Astrocyte of the cerebellum (primary cell): Measurements from ENCODE around the gene NELFA.

Source experiments
- DNase-seq: peaks from one replicate; pipeline ENCODE4 v3.0.0-alpha.2; 2011; ENCODE audit warnings: low read depth
- H3K4me3 ChIP-seq: 2 replicates; pipeline ENCODE4 v1.5.1; 2011; ENCODE audit warnings: mild to moderate bottlenecking, low read depth, low read length, moderate library complexity
- in situ Hi-C: cut with HindIII; loops from 2 replicates; pipeline ENCODE4 v1.10.0; 2017; ENCODE audit warnings: low sequenced_read_pairs
- TF ChIP-seq, protein P1 (sequence below): IDR thresholded peaks from 2 replicates; pipeline ENCODE4 v1.5.1; 2012; ENCODE audit warnings: low read length, low read depth, moderate library complexity, mild to moderate bottlenecking; ENCODE audit errors: missing control alignments

NELFA gene

DNA sequence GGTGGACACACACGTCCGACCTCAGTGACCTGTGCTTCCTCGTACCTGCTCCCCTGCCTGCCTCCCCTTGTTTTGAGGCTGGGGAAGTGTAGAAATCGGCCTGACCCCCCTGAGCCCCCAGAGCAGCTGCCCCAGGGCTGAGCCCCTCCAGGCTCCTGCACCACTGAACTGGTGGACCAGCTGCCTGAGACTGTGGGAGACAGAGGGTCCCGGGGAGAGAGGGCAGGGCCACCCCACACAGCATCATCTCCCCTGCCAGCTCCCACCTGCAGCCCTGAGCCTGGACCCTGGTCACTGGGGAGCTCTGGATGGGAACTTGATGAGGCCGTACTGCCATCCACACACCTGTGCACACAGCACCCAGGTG, 35.3 kb upstream of the NELFA start:
- TF ChIP-seq, protein P1, sequence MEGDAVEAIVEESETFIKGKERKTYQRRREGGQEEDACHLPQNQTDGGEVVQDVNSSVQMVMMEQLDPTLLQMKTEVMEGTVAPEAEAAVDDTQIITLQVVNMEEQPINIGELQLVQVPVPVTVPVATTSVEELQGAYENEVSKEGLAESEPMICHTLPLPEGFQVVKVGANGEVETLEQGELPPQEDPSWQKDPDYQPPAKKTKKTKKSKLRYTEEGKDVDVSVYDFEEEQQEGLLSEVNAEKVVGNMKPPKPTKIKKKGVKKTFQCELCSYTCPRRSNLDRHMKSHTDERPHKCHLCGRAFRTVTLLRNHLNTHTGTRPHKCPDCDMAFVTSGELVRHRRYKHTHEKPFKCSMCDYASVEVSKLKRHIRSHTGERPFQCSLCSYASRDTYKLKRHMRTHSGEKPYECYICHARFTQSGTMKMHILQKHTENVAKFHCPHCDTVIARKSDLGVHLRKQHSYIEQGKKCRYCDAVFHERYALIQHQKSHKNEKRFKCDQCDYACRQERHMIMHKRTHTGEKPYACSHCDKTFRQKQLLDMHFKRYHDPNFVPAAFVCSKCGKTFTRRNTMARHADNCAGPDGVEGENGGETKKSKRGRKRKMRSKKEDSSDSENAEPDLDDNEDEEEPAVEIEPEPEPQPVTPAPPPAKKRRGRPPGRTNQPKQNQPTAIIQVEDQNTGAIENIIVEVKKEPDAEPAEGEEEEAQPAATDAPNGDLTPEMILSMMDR: no peak
- no peak for DNase-seq
- in situ Hi-C loops: no loop called here
- H3K4me3 ChIP-seq: no peak overlapping the region

DNA sequence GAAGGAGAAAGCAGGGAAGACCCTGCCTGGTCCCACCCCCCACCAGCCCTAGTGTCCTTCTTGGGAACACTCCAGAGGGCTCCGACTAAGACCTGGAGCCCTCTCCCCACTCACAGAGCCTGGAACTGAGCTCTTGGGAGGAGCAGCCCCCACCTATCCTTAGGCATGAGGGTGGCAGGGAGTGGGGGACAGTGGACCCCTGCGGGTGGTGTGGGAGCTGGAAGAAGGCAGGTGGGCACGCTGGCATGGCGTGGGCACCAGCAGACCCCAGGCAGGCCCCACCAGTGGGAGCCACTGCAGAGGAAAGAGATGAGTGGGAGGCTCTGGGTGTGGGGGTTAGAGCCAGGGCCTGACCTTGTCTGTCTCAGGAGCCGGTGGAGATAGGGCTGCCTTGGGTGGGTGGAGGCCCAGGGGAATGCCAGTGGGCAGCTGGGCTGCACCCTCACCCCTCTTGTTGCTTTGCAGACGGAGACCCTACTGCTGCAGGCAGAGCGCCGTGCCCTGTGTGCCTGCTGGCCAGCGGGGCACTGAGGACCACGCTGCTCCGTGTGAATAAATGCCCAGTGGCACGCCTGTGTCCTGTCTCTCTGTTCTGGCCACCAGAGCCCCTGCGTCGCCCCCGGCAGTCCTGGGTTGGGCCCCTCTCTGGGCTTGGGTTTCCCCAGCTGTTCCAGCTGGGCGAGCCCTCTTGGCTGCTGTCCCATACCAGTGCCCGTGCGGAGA, 34.8 kb upstream of the NELFA start:
- no peak for DNase-seq
- no peak overlapping the region for H3K4me3 ChIP-seq
- TF ChIP-seq, protein P1: no peak
- in situ Hi-C loops: no loop called here

DNA sequence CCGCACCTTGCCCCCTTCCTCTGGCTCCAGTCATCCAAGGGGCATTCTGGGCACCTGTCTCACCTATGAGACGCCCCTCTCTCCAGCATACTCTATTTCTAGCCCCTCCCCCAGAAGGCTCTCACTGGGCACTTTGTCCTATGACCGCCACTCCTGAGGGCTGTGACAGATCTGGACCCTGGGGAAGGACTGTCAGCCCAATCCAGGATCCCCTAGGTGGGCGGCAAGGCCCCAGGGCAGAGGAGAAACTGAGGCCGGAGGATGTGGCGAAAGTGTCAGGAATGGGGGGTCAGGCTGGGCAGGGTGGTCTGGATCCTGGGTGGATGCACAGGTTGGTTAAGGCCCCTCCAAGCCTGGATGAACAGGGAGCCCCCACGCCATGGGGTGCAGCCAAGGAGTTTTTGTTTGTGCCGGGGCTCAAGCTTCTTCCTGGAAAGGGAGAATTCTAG, 34.2 kb upstream of the NELFA start:
- in situ Hi-C loops: no loop called here
- H3K4me3 ChIP-seq: peak overlapping the region; percentile 71
- no peak for DNase-seq
- TF ChIP-seq, protein P1: no peak

DNA sequence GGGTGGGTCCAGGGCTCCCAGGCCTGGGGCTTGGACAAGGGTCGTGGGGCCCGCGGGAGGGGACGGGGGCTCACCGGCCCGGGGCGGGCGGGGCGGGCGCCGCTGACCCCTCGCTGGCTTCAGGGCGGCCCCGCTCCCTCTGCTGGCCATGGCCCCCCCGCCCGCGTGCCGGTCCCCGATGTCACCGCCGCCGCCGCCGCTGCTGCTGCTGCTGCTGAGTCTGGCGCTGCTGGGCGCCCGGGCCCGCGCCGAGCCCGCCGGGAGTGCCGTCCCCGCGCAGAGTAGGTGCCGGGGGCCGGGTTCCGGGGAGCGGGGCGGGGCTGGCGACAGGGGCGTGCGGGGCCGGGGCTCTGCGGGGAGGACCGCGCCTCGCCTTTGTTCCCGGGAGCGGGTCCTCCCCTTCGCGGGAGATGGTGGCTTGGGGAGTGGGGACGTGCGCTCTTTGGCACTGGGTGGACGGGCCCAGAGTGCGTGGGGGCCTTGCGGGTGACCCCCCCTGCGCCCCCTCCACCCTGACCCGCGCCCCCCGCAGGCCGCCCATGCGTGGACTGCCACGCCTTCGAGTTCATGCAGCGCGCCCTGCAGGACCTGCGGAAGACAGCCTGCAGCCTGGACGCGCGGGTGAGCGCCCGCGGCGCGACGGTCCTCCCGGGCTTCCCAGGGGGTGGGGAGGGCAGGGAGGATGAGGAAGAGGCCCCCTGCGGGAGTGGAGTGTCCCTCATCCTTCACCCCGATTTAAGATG, 33.6 kb upstream of the NELFA start:
- TF ChIP-seq, protein P1: no peak
- H3K4me3 ChIP-seq: peak overlapping the region; percentile 71
- DNase-seq: no peak
- in situ Hi-C loops: no loop called here

DNA sequence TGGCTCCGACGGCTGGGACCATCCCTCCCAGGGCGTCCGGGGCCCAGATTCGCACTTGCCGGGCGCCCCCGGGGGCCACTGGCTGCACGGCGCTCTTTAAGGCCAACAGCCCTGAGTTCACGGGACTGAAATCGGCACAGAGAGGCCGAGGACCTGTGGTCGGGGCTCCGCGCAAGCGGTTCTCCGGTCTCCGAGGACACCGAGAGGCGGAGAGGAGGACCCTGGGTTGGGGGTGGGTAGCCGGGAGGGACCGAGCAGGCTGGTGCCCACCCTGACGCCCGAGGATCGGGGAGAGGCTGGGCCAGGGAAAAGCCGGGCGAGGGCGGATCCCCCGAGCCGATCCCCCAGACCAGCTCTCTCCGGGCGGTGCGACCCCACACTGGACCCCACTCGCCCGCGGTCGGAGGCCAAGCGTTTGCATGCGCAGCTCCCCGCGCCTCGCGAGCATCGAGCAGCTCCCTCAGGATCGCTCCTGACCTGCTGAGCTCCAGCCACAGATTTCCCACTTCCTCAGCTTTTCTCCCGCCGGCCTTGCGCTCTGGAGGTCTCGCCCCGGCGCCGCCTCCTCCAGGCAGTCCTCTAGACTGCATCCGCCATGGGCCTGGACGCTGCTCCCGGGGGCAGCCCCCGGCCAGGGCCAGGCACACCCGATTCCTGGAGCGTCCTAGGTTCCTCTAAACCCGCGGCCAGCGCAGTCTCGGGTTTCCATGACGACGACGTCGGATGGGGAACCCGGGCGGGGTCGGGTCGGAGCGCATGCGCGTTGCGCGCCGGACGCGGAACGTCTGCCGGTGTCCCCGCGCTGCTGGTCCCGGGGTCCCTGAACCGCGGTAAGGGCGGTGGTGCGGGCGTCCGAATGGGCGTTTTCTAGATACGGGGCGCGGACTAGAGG, 32.7 kb upstream of the NELFA start:
- in situ Hi-C loops: no loop called here
- TF ChIP-seq, protein P1: no peak
- DNase-seq: peak; percentile 3
- H3K4me3 ChIP-seq: peak overlapping the region; percentile 71

DNA sequence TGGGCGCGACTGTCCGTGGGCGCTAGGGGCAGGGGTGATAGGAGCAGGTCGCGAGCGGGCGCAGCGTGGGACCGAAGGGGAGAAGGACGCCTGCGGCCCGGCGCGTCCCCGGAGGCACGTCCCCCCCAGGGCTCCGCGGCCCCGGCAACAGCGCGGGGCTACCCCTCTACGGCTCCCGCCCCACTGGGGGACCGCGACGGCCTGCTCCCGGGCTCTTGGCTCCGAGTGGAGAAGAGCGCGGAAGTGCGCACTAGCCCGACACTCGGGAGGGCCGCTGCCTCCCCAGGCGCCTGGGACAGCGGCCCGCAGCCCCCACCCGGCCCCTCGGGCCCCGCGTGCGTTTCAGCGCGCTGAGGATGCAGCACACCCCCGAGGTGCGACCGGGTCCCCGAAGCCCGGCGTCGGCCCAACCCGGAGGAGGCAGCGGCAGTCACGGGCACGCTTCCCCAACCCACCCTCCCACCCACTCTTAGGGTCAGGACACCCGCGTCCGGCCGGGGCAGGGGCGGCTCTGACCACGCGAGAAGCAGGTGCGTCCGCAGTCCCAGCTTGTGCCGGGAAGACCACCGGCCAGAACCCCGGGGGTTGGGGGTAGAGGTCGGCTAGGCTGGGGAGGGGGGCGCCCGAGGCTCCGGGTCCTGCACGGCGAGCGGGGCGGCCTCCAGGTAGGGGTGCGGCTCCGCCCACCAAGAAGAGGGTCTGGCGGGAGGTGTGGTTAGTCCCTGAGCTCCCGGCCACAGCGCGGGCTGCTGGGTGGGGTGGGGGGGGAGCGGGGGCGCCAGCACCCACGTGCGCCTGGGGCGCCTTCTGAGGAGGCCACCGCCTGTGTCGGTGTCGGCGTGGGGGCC, 31.8 kb upstream of the NELFA start:
- in situ Hi-C loops: no loop called here
- H3K4me3 ChIP-seq: peak overlapping the region; percentile 71
- TF ChIP-seq, protein P1: no peak
- DNase-seq: no peak
